ENCODE results near the gene MFSD6. TPM values are rescaled to one million over a fixed set of nuclear protein-coding genes. Genes with fewer than 3 reads are reported as not detected.

Gene MFSD6
- total and polyA plus RNA-seq, 9 donors, result 7.7 to 68.1 (median 11.8) TPM

DNA sequence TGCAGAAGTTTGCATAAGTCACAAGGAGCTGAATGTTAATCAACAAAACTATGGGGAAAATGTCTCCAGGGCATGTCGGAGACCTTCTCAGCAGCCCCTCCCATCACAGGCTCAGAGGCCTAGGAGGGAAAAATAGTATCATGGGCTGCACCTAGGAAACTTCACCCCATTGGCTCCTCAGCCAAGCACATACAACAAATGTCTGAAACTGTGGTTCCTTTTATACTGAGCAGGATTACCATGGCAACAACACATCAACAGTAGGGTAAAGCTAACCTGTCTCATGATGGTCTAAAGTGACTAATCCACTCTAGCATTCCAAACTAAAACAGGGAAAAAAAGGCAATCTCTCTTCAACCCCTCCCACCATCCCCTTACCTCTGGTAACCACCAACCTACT is 129.6 kb downstream of the MFSD6 start:
- Histone ChIP-seq H3K27me3 (no peaks in the 10 kb centered on the region), H3K36me3 (no peaks in the 10 kb centered on the region), H3K4me3 (no peak overlapping the region), H3K4me1 (ENCODE audit: insufficient read depth) (peaks cover 1% of the 10 kb centered on the region), H3K9me3 (peaks cover 0 to 4% of the 10 kb centered on the region in 2 donors), H3K27ac (no peak overlapping the region)
- intact Hi-C loops (cut with DNase I), result loop anchor here in 1 of 4 donors (10.0 kb wide), 1 partner anchor 107 kb away; the partner anchor contains the start of gene NAB1
- DNase-seq, result no peak
- 95 to 100% (median 96%) methylated on average over 1 of the region's 1 CpG for WGBS, 3 donors
- TF ChIP-seq EP300 (IDR thresholded peaks at IDR 0.05) (no peak), POLR2A (IDR thresholded peaks at IDR 0.05) (no peak)
- TF ChIP-seq, protein P1, sequence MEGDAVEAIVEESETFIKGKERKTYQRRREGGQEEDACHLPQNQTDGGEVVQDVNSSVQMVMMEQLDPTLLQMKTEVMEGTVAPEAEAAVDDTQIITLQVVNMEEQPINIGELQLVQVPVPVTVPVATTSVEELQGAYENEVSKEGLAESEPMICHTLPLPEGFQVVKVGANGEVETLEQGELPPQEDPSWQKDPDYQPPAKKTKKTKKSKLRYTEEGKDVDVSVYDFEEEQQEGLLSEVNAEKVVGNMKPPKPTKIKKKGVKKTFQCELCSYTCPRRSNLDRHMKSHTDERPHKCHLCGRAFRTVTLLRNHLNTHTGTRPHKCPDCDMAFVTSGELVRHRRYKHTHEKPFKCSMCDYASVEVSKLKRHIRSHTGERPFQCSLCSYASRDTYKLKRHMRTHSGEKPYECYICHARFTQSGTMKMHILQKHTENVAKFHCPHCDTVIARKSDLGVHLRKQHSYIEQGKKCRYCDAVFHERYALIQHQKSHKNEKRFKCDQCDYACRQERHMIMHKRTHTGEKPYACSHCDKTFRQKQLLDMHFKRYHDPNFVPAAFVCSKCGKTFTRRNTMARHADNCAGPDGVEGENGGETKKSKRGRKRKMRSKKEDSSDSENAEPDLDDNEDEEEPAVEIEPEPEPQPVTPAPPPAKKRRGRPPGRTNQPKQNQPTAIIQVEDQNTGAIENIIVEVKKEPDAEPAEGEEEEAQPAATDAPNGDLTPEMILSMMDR (IDR thresholded peaks at IDR 0.05), result no peak

DNA sequence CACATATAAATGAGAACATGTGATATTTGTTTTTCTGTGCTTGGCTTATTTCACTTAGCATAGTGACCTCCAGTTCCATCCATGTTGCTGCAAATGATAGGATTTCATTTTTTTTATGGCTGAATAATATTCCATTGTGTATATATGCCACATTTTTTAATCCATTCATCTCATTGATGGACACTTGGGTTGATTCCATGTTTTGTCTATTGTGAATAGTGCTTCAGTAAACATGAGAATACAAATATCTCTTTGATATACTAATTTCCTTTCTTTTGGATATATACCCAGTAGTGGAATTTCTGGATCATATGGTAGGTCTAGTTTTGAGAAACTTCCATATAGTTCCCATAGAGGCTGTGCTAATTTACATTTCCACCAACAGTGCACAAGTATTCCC is 130.0 kb downstream of the MFSD6 start:
- Histone ChIP-seq H3K27me3 (no peaks in the 10 kb centered on the region), H3K4me1 (ENCODE audit: insufficient read depth) (peaks cover 1% of the 10 kb centered on the region), H3K9me3 (peaks cover 0 to 4% of the 10 kb centered on the region in 2 donors), H3K4me3 (no peak overlapping the region), H3K27ac (no peak overlapping the region), H3K36me3 (no peaks in the 10 kb centered on the region)
- no peak for DNase-seq
- intact Hi-C loops (cut with DNase I), result loop anchor here in 1 of 4 donors (10.0 kb wide), 1 partner anchor 107 kb away; the partner anchor contains the start of gene NAB1
- no peak for TF ChIP-seq EP300 (IDR thresholded peaks at IDR 0.05)

DNA sequence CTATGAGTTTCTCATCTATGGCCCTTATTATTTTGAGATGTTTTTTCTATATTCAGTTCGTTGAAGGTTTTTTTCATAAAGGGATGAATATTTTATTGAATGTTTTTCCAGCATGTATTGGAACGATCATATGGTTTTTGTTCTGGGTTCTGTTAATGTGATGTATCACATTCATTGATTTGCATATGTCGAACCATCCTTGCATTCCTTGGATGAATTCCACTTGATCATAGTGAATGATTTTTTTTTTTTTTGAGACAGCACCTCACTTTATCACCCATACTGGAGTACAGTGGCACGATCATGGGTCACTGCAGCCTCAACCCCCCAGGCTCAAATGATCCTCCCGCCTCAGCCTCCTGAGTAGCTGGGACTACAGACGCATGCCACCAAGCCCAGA is 131.9 kb downstream of the MFSD6 start:
- peaks cover 0 to 4% of the 10 kb centered on the region in 2 donors for H3K9me3 ChIP-seq
- intact Hi-C loops (cut with DNase I), result no loop called here
- H3K4me3 ChIP-seq, result no peak overlapping the region
- TF ChIP-seq, protein P1 (IDR thresholded peaks at IDR 0.05), result no peak
- no peak for TF ChIP-seq EP300 (IDR thresholded peaks at IDR 0.05)
- no peak for TF ChIP-seq POLR2A (IDR thresholded peaks at IDR 0.05)
- DNase-seq, result no peak
- H3K36me3 ChIP-seq, result no peaks in the 10 kb centered on the region
- H3K27me3 ChIP-seq, result no peaks in the 10 kb centered on the region
- H3K4me1 ChIP-seq (ENCODE audit: insufficient read depth), result no peaks in the 10 kb centered on the region
- WGBS, 3 donors, result 90 to 98% (median 96%) methylated on average over 6 of the region's 6 CpGs
- no peak overlapping the region for H3K27ac ChIP-seq

DNA sequence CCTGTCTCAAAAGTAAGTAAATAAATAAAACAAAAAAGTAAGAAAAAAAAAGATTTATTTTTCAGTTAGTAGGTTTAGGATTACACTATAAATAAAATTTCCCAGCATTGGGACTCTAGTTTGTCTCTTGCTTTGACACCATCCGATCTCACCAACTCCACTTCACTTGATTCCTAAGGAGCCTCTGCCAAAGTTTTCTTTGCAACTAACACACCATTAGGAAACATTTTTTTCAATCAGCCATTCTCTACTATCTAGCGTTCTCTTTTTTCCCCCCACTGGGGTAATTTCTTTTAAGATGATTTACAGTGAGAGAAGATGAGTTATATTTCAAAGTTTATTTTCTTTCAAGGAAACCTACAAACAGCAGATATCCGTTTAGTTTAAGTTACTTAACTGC is 136.9 kb downstream of the MFSD6 start:
- Histone ChIP-seq H3K36me3 (no peaks in the 10 kb centered on the region), H3K4me3 (no peak overlapping the region), H3K9me3 (no peaks in the 10 kb centered on the region), H3K27me3 (no peaks in the 10 kb centered on the region), H3K4me1 (ENCODE audit: insufficient read depth) (no peaks in the 10 kb centered on the region), H3K27ac (no peak overlapping the region)
- no peak for TF ChIP-seq POLR2A (IDR thresholded peaks at IDR 0.05)
- no peak for DNase-seq
- 10 to 18% (median 14%) methylated on average over 3 of the region's 3 CpGs for WGBS, 3 donors
- intact Hi-C loops (cut with DNase I), result no loop called here

DNA sequence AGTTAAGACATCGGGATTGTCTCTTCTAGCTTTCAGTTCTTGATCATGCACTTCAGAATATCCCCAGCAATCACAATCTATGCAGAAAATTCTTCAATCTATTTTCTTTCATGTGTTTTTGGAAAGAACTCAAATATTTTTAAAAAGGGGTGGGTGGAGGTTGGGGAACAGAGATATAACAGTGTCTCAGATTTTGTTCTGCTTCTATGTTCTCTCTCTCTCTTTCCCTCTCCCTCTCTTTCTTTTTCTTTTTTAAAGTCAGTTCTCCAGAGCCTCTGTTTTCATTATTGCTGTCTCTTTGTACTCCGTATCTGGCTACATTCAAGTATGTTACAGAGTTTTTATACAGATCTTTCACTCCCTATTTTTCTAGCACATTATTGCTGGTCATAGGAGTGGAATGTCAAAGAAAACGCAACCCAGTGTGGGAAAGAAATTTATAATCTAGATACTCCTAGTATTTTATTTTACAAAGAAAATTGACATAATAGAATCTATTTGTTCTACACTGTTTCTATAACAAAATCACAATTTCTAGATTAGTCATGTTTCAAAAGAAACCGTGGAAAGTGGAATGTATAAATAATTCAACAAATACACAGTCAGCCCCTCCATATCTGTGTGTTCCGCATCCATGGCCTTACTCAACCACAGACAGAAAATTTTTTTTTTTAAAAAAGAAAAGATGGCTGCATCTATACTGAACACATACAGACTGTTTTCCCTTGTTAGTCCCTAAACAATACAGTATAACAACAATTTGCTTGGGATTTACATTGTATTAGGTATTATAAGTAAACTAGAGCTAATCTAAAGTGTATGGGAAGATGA is 137.6 kb downstream of the MFSD6 start:
- WGBS, 3 donors, result 6 to 22% (median 7%) methylated on average over 5 of the region's 5 CpGs
- H3K9me3 ChIP-seq, result no peaks in the 10 kb centered on the region
- H3K4me1 ChIP-seq (ENCODE audit: insufficient read depth), result no peaks in the 10 kb centered on the region
- no peaks in the 10 kb centered on the region for H3K27me3 ChIP-seq
- H3K36me3 ChIP-seq, result no peaks in the 10 kb centered on the region
- intact Hi-C loops (cut with DNase I), result no loop called here
- H3K27ac ChIP-seq, result no peak overlapping the region
- DNase-seq, result no peak
- H3K4me3 ChIP-seq, result no peak overlapping the region
- TF ChIP-seq, protein P1 (IDR thresholded peaks at IDR 0.05), result no peak
- TF ChIP-seq POLR2A (IDR thresholded peaks at IDR 0.05), result no peak

Data from ovary (tissue), 9 donors.